Trophoblast cell (in vitro differentiated cells and primary cell): ENCODE data around the gene BBS4.
"Not testable (repeated sequence)": the region's sequence is repeated elsewhere in the genome, so short reads cannot be mapped to it uniquely, and the experiment has no call there.

ENCODE experiments used
- DNase-seq, 2 donors: peaks; one replicate each; pipeline ENCODE4 v3.0.0-alpha.2; 2016
- H2AFZ ChIP-seq: 2 replicates; pipeline ENCODE4 v1.6.1; 2013; ENCODE audit warnings: low read length, moderate library complexity, mild to moderate bottlenecking; ENCODE audit not compliant: insufficient read depth, poor library complexity
- H2AK5ac ChIP-seq: 2 replicates; pipeline ENCODE4 v1.6.1; 2013; ENCODE audit warnings: mild to moderate bottlenecking, low read length
- H2BK120ac ChIP-seq: 2 replicates; pipeline ENCODE4 v1.6.1; 2013; ENCODE audit warnings: low read length, mild to moderate bottlenecking, moderate library complexity; ENCODE audit not compliant: insufficient read depth, poor library complexity
- H2BK12ac ChIP-seq: 2 replicates; pipeline ENCODE4 v1.6.1; 2013; ENCODE audit warnings: mild to moderate bottlenecking, low read length, moderate library complexity
- H2BK5ac ChIP-seq: 2 replicates; pipeline ENCODE4 v1.6.1; 2013; ENCODE audit warnings: low read length, low read depth, moderate library complexity, mild to moderate bottlenecking; ENCODE audit not compliant: poor library complexity
- H3K14ac ChIP-seq: 2 replicates; pipeline ENCODE4 v1.6.1; 2013; ENCODE audit warnings: mild to moderate bottlenecking, low read length
- H3K18ac ChIP-seq: 2 replicates; pipeline ENCODE4 v1.6.1; 2013; ENCODE audit warnings: mild to moderate bottlenecking, low read length
- H3K23ac ChIP-seq: 2 replicates; pipeline ENCODE4 v1.6.1; 2013; ENCODE audit warnings: low read length
- H3K27ac ChIP-seq: 2 replicates; pipeline ENCODE4 v1.5.1; 2013; ENCODE audit warnings: low read depth, mild to moderate bottlenecking, inconsistent platforms, low read length, moderate library complexity
- H3K27me3 ChIP-seq: 2 replicates; pipeline ENCODE4 v1.6.1; 2013; ENCODE audit warnings: inconsistent platforms, mild to moderate bottlenecking, low read length, moderate library complexity; ENCODE audit not compliant: insufficient read depth
- H3K36me3 ChIP-seq, 2 experiments: 1 replicate in 1 of 2; 2 replicates in 1 of 2; pipeline ENCODE4 v1.6.1; 2013; ENCODE audit warnings: low read length in 2 of 2, mild to moderate bottlenecking in 2 of 2, moderate library complexity in 1 of 2; ENCODE audit not compliant: insufficient read depth in 2 of 2, control insufficient read depth in 1 of 2
- H3K4ac ChIP-seq: 2 replicates; pipeline ENCODE4 v1.6.1; 2013; ENCODE audit warnings: low read depth, mild to moderate bottlenecking, low read length, moderate library complexity
- H3K4me1 ChIP-seq, 2 experiments: 1 replicate in 1 of 2; 2 replicates in 1 of 2; pipeline ENCODE4 v1.6.1; 2013; ENCODE audit warnings: low read length in 2 of 2, mild to moderate bottlenecking in 2 of 2, moderate library complexity in 1 of 2; ENCODE audit not compliant: insufficient read depth in 2 of 2, control insufficient read depth in 1 of 2
- H3K4me2 ChIP-seq: 2 replicates; pipeline ENCODE4 v1.6.1; 2013; ENCODE audit warnings: inconsistent platforms, mild to moderate bottlenecking, low read length, moderate library complexity
- H3K4me3 ChIP-seq: 2 replicates; pipeline ENCODE4 v1.5.1; 2013; ENCODE audit warnings: mild to moderate bottlenecking, low read depth, low read length, inconsistent platforms
- H3K79me1 ChIP-seq: one replicate; pipeline ENCODE4 v1.6.1; 2013; ENCODE audit warnings: low read length
- H3K79me2 ChIP-seq: 2 replicates; pipeline ENCODE4 v1.6.1; 2013; ENCODE audit warnings: low read length, mild to moderate bottlenecking; ENCODE audit not compliant: control insufficient read depth, insufficient read depth, poor library complexity
- H3K9ac ChIP-seq: 2 replicates; pipeline ENCODE4 v1.6.1; 2013; ENCODE audit warnings: mild to moderate bottlenecking, low read length
- H3K9me3 ChIP-seq: 2 replicates; pipeline ENCODE4 v1.6.1; 2013; ENCODE audit warnings: low read depth, mild to moderate bottlenecking, control low read depth, inconsistent platforms, low read length; ENCODE audit not compliant: insufficient read depth
- H4K12ac ChIP-seq: 2 replicates; pipeline ENCODE4 v1.6.1; 2013; ENCODE audit warnings: low read depth, mild to moderate bottlenecking, low read length, moderate library complexity
- H4K8ac ChIP-seq: 2 replicates; pipeline ENCODE4 v1.6.1; 2013; ENCODE audit warnings: low read depth, mild to moderate bottlenecking, low read length, moderate library complexity
- H4K91ac ChIP-seq: one replicate; pipeline ENCODE4 v1.6.1; 2013; ENCODE audit warnings: low read depth, mild to moderate bottlenecking, low read length, moderate library complexity
- WGBS: extraction: QIAGEN DNeasy Blood & Tissue Kit; methylation state at CpG from one replicate; pipeline ENCODE4 v1.1.7; 2013; ENCODE audit warnings: missing lambda C conversion rate; ENCODE audit not compliant: insufficient read length, insufficient coverage; ENCODE audit errors: extremely low coverage; 5-methylcytosine and 5-hydroxymethylcytosine counted together

Gene BBS4

GRCh38 chr15:72728249-72728648 is 42.2 kb downstream of the BBS4 start:
- not testable (repeated sequence) for H3K4me3 ChIP-seq, H4K12ac ChIP-seq, H3K9ac ChIP-seq, H3K14ac ChIP-seq, DNase-seq, H2BK12ac ChIP-seq, H3K79me1 ChIP-seq, H4K8ac ChIP-seq, H3K23ac ChIP-seq, H3K9me3 ChIP-seq, H2BK5ac ChIP-seq, H2AK5ac ChIP-seq, H3K4me2 ChIP-seq, H3K27me3 ChIP-seq, H2BK120ac ChIP-seq, H3K27ac ChIP-seq, H4K91ac ChIP-seq, H3K79me2 ChIP-seq, H3K4me1 ChIP-seq, H3K18ac ChIP-seq, H3K36me3 ChIP-seq, H3K4ac ChIP-seq, H2AFZ ChIP-seq
- WGBS, result no CpG with 5 or more reads among the region's 1 CpG

GRCh38 chr15:72728821-72729220 is 42.8 kb downstream of the BBS4 start:
- H3K23ac ChIP-seq, result no peak overlapping the region

GRCh38 chr15:72732086-72732485 is 46.1 kb downstream of the BBS4 start:
- no peaks in the 10 kb centered on the region for H3K79me2 ChIP-seq

More at GRCh38 chr15:72728821-72729220, 42.8 kb downstream of the BBS4 start:
- Histone ChIP-seq H3K4me1 (no peaks in the 10 kb centered on the region), H3K36me3 (peaks cover 2 to 4% of the 10 kb centered on the region in 2 experiments), H2BK5ac (no peak overlapping the region), H3K9me3 (no peaks in the 10 kb centered on the region), H4K8ac (no peak overlapping the region), H2BK12ac (no peak overlapping the region), H3K79me2 (no peaks in the 10 kb centered on the region), H4K12ac (no peak overlapping the region), H2AFZ (no peak overlapping the region), H3K18ac (no peak overlapping the region), H3K27me3 (no peaks in the 10 kb centered on the region), H2AK5ac (no peak overlapping the region), H4K91ac (no peak overlapping the region), H3K4me2 (no peak overlapping the region), H3K4me3 (no peak overlapping the region), H3K27ac (no peak overlapping the region), H2BK120ac (no peak overlapping the region), H3K79me1 (no peaks in the 10 kb centered on the region), H3K9ac (no peak overlapping the region), H3K14ac (no peak overlapping the region), H3K4ac (no peak overlapping the region)
- WGBS, result no CpG with 5 or more reads among the region's 1 CpG
- DNase-seq, result no peak

GRCh38 chr15:72732516-72732915 is 46.5 kb downstream of the BBS4 start:
- Histone ChIP-seq H3K4me2 (no peak overlapping the region), H3K9me3 (no peaks in the 10 kb centered on the region), H2BK5ac (no peak overlapping the region), H3K9ac (no peak overlapping the region), H4K8ac (no peak overlapping the region), H2BK120ac (no peak overlapping the region), H3K27ac (no peak overlapping the region), H3K18ac (no peak overlapping the region), H3K79me1 (no peaks in the 10 kb centered on the region), H4K91ac (no peak overlapping the region), H2BK12ac (no peak overlapping the region), H3K14ac (no peak overlapping the region), H2AFZ (no peak overlapping the region), H3K36me3 (peaks cover 3 to 15% of the 10 kb centered on the region in 2 experiments), H3K27me3 (no peaks in the 10 kb centered on the region), H3K23ac (no peak overlapping the region), H3K4ac (no peak overlapping the region), H4K12ac (no peak overlapping the region), H3K4me3 (no peak overlapping the region), H3K79me2 (no peaks in the 10 kb centered on the region), H3K4me1 (no peaks in the 10 kb centered on the region), H2AK5ac (no peak overlapping the region)
- DNase-seq, result no peak
- no CpG with 5 or more reads among the region's 4 CpGs for WGBS

More at GRCh38 chr15:72732086-72732485, 46.1 kb downstream of the BBS4 start:
- H3K9ac ChIP-seq, result no peak overlapping the region
- H3K27ac ChIP-seq, result no peak overlapping the region
- no peak overlapping the region for H2BK120ac ChIP-seq
- H3K18ac ChIP-seq, result no peak overlapping the region
- H3K36me3 ChIP-seq, result peaks cover 3 to 14% of the 10 kb centered on the region in 2 experiments
- no peak overlapping the region for H4K91ac ChIP-seq
- H2AK5ac ChIP-seq, result no peak overlapping the region
- no peak overlapping the region for H4K12ac ChIP-seq
- no peak for DNase-seq
- no peak overlapping the region for H2BK5ac ChIP-seq
- H3K9me3 ChIP-seq, result no peaks in the 10 kb centered on the region
- H3K4me3 ChIP-seq, result no peak overlapping the region
- H3K4me2 ChIP-seq, result no peak overlapping the region
- H4K8ac ChIP-seq, result no peak overlapping the region
- H3K14ac ChIP-seq, result no peak overlapping the region
- no peaks in the 10 kb centered on the region for H3K27me3 ChIP-seq
- no peaks in the 10 kb centered on the region for H3K4me1 ChIP-seq
- no peak overlapping the region for H3K23ac ChIP-seq
- H2BK12ac ChIP-seq, result no peak overlapping the region
- no peak overlapping the region for H3K4ac ChIP-seq
- H2AFZ ChIP-seq, result no peak overlapping the region
- H3K79me1 ChIP-seq, result no peaks in the 10 kb centered on the region
